Ovary (tissue), 3 donors: ENCODE measurements around the gene CFAP119.

Experiments
- CTCF ChIP-seq, 3 donors: fragments of 450-650 bp in 2 of 3; fragments of 200-600 bp in 1 of 3; IDR thresholded peaks; one replicate each; pipeline versions ENCODE4 v1.5.1 to v1.8.0; 2016 to 2022; ENCODE audit warnings: antibody characterized with exemption in 3 of 3, mild to moderate bottlenecking in 1 of 3
- EP300 ChIP-seq: sonication (generic); formaldehyde crosslinking; IDR thresholded peaks from one replicate; pipeline ENCODE4 v1.6.1; 2017; ENCODE audit warnings: antibody characterized with exemption
- POLR2A ChIP-seq: fragments of 450-650 bp; IDR thresholded peaks from one replicate; pipeline ENCODE4 v1.6.1; 2017; ENCODE audit warnings: antibody characterized with exemption, mild to moderate bottlenecking, moderate library complexity
- donor health status: DM: no; HTN: no; CAD: no.

DNA sequence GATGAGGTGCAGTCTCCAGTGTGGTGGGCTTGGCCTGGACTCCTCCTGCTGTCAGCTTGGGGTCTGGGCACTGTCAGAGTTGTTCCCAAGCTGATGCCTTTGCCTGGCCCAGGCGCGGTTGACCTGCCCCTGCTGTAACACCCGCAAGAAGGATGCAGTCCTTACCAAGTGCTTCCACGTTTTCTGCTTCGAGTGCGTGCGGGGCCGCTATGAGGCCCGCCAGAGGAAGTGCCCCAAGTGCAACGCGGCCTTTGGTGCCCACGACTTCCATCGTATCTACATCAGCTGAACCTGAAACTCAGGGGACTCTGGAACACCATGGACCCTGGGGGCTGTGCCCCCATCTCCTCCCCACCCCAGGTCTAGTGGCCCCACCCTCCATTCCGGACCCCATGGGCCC lies 12.0 kb upstream of the CFAP119 start:
- no peak for TF ChIP-seq EP300
- no peak for TF ChIP-seq CTCF (IDR thresholded peaks at IDR 0.05)
- no peak for TF ChIP-seq POLR2A
